Keratinocyte (primary cell): ENCODE results near the gene C1orf174. TPM values are rescaled to one million over a fixed set of nuclear protein-coding genes. Genes with fewer than 3 reads are reported as not detected.
A peak's percentile ranks its signal among the peaks of the same experiment; 100 is the strongest.

Experiments
- DNase-seq: peaks from one replicate; pipeline ENCODE4 v3.0.0-alpha.2; 2011; ENCODE audit warnings: low read depth, missing footprints, low spot score
- FAIRE-seq: peaks from 2 replicates; lab custom pipeline; 2011; peaks lifted over from hg19 to GRCh38; lab: Jason Lieb, UNC
- H2AFZ ChIP-seq: 2 replicates; pipeline ENCODE4 v1.6.0; 2012; ENCODE audit warnings: low read length, control low read depth, inconsistent platforms; ENCODE audit not compliant: control insufficient read depth
- H3K27ac ChIP-seq: 2 replicates; pipeline ENCODE4 v1.5.1; 2011; ENCODE audit warnings: low read length; ENCODE audit not compliant: control insufficient read depth, insufficient read depth
- H3K27me3 ChIP-seq: 3 replicates; pipeline ENCODE4 v1.6.0; 2011; ENCODE audit warnings: low read length; ENCODE audit not compliant: control insufficient read depth, insufficient read depth; ENCODE audit errors: extremely low read depth
- H3K36me3 ChIP-seq, 2 experiments: 2 replicates in 1 of 2; 3 replicates in 1 of 2; pipeline ENCODE4 v1.5.1; 2011; ENCODE audit warnings: low read length in 2 of 2, mild to moderate bottlenecking in 1 of 2; ENCODE audit not compliant: control insufficient read depth in 2 of 2, insufficient read depth in 2 of 2; ENCODE audit errors: extremely low read depth in 1 of 2
- H3K4me1 ChIP-seq: 3 replicates; pipeline ENCODE4 v1.5.1; 2011; ENCODE audit warnings: low read length; ENCODE audit not compliant: control insufficient read depth, insufficient read depth; ENCODE audit errors: extremely low read depth
- H3K4me2 ChIP-seq: 3 replicates; pipeline ENCODE4 v1.6.0; 2011; ENCODE audit warnings: low read depth, low read length; ENCODE audit not compliant: control insufficient read depth, insufficient read depth; ENCODE audit errors: extremely low read depth
- H3K4me3 ChIP-seq, 3 experiments: fragments of 200-600 bp in 1 of 3; sonication (generic) in 1 of 3; 2 replicates in 2 of 3; 3 replicates in 1 of 3; pipeline ENCODE4 v1.5.1; 2011 to 2016; ENCODE audit warnings: low read length in 3 of 3, mild to moderate bottlenecking in 3 of 3, control low read depth in 2 of 3, inconsistent platforms in 1 of 3, low read depth in 1 of 3, mixed read lengths in 1 of 3, mixed run types in 1 of 3, moderate library complexity in 1 of 3; ENCODE audit not compliant: control insufficient read depth in 2 of 3, insufficient read depth in 2 of 3; ENCODE audit errors: extremely low read depth in 1 of 3
- H3K79me2 ChIP-seq: 2 replicates; pipeline ENCODE4 v1.6.0; 2012; ENCODE audit warnings: low read length; ENCODE audit not compliant: control insufficient read depth, insufficient read depth
- H3K9ac ChIP-seq: 3 replicates; pipeline ENCODE4 v1.6.0; 2011; ENCODE audit warnings: low read length; ENCODE audit not compliant: control insufficient read depth, insufficient read depth; ENCODE audit errors: extremely low read depth
- H3K9me1 ChIP-seq: 3 replicates; pipeline ENCODE4 v1.6.0; 2011; ENCODE audit warnings: low read length; ENCODE audit not compliant: control insufficient read depth, insufficient read depth; ENCODE audit errors: extremely low read depth
- H3K9me3 ChIP-seq: 2 replicates; pipeline ENCODE4 v1.5.1; 2012; ENCODE audit warnings: low read depth, low read length; ENCODE audit not compliant: control insufficient read depth
- H4K20me1 ChIP-seq: 3 replicates; pipeline ENCODE4 v1.6.0; 2011; ENCODE audit warnings: low read length; ENCODE audit not compliant: control insufficient read depth, insufficient read depth; ENCODE audit errors: extremely low read depth
- EZH2 ChIP-seq: IDR thresholded peaks from one replicate; pipeline ENCODE4 v1.6.1; 2012; ENCODE audit warnings: inconsistent platforms, mild to moderate bottlenecking, low read length, moderate library complexity
- dilution Hi-C: fragments of 300-500 bp; cut with MboI; formaldehyde crosslinking; loops from one replicate; pipeline ENCODE4 v1.7.0; 2020; ENCODE audit warnings: low sequenced_read_pairs; ENCODE audit not compliant: extremely low pct_ligation_motif_present
- polyA plus RNA-seq, 5 experiments: library from polyadenylated mRNA; depleted of rRNA in 3 of 5; stranded (reverse) in 3 of 5; stranded (forward) in 1 of 5; unstranded in 1 of 5; fragments of >200 nt; gene quantifications; 1 replicate in 1 of 5; 2 replicates in 3 of 5; 3 replicates in 1 of 5; pipeline versions ENCODE4 v1.2.1 to v1.2.3, GENCODE V29; 2011 to 2012; ENCODE audit warnings: missing spikeins in 2 of 5, low read depth in 1 of 5, low replicate concordance in 1 of 5
- TF ChIP-seq, protein P1 (sequence below), 3 experiments: IDR thresholded peaks in 1 of 3; conservative IDR thresholded peaks in 1 of 3; optimal IDR thresholded peaks in 1 of 3; 2 replicates in 2 of 3; 3 replicates in 1 of 3; pipeline versions ENCODE3 to v1.5.1; 2011; ENCODE audit warnings: low read length in 3 of 3, mild to moderate bottlenecking in 3 of 3, moderate library complexity in 2 of 3, control low read depth in 1 of 3, inconsistent platforms in 1 of 3; ENCODE audit not compliant: insufficient read depth in 2 of 3; ENCODE audit errors: extremely low read depth in 1 of 3

The C1orf174 gene
- polyA plus RNA-seq, 1 donor (not counting 4 experiments of a cell fraction or from before 2014, with no cell fraction given), result 26.8 TPM

DNA sequence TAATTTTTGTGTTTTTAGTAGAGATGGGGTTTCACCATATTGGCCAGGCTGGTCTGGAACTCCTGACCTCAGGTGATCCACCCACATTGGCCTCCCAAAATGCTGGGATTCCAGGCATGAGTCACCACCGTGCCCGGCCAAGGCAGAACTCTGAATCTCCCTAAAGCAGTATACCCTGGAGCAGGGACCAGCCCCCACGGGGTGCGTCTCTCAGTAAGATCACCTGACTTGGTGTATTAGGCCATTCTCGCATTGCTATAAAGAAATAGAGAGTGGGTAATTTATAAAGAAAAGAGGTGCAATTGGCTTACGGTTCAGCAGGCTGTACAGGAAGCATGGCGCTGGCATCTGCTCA is 28.6 kb downstream of the C1orf174 start:
- no peak overlapping the region for H3K27ac ChIP-seq
- DNase-seq (no peak), FAIRE-seq (no peak)
- TF ChIP-seq, protein P1, sequence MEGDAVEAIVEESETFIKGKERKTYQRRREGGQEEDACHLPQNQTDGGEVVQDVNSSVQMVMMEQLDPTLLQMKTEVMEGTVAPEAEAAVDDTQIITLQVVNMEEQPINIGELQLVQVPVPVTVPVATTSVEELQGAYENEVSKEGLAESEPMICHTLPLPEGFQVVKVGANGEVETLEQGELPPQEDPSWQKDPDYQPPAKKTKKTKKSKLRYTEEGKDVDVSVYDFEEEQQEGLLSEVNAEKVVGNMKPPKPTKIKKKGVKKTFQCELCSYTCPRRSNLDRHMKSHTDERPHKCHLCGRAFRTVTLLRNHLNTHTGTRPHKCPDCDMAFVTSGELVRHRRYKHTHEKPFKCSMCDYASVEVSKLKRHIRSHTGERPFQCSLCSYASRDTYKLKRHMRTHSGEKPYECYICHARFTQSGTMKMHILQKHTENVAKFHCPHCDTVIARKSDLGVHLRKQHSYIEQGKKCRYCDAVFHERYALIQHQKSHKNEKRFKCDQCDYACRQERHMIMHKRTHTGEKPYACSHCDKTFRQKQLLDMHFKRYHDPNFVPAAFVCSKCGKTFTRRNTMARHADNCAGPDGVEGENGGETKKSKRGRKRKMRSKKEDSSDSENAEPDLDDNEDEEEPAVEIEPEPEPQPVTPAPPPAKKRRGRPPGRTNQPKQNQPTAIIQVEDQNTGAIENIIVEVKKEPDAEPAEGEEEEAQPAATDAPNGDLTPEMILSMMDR (optimal IDR thresholded peaks at IDR 0.05 in 1 of 3, IDR thresholded peaks at IDR 0.05 in 1 of 3, conservative IDR thresholded peaks at IDR 0.05 in 1 of 3; ENCODE audit: extremely low read depth in 1 of 3, insufficient read depth in 2 of 3, low read length in 3 of 3), result no peak
- no peak for TF ChIP-seq EZH2
- no peaks in the 10 kb centered on the region for H3K4me1 ChIP-seq
- no peak overlapping the region for H3K4me3 ChIP-seq
- H4K20me1 ChIP-seq, result no peaks in the 10 kb centered on the region
- dilution Hi-C loops, result no loop called here
- H3K9me1 ChIP-seq, result no peaks in the 10 kb centered on the region
- H3K9ac ChIP-seq, result no peak overlapping the region
- no peak overlapping the region for H2AFZ ChIP-seq
- H3K4me2 ChIP-seq, result no peak overlapping the region
- no peaks in the 10 kb centered on the region for H3K79me2 ChIP-seq
- peaks cover 1% of the 10 kb centered on the region for H3K9me3 ChIP-seq
- H3K27me3 ChIP-seq, result no peaks in the 10 kb centered on the region
- H3K36me3 ChIP-seq, result peaks cover 14 to 22% of the 10 kb centered on the region in 2 experiments

DNA sequence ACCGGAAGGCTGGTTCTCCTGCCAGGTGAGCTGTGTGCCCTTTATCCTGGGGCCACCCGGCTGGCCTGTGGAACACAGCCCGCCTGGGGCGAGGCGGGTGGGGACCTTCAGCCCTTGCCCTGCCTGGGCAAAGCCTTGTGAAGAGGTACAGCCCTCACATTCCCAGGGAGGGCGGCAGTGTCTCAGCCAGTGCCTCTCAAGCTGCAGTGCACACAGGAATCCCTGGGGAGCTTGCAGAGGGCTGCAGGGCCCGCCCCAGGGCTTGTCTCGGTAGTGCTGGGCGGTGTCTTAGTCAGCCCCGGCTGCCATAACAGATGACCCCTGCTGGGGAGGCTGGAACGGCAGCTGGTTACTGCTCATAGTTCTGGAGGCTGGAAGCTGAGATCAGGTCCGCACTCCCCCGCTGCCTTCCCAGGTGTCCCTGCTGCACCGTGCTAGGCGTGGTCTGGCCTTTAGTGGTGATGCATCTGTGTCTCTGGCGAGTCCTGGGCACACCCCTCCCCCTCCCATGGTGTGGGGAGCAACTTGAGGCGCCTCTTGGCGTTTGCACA is 30.2 kb downstream of the C1orf174 start:
- H3K27me3 ChIP-seq, result no peaks in the 10 kb centered on the region
- TF ChIP-seq EZH2, result no peak
- TF ChIP-seq, protein P1 (optimal IDR thresholded peaks at IDR 0.05 in 1 of 3, IDR thresholded peaks at IDR 0.05 in 1 of 3, conservative IDR thresholded peaks at IDR 0.05 in 1 of 3; ENCODE audit: extremely low read depth in 1 of 3, insufficient read depth in 2 of 3, low read length in 3 of 3), result peak in 1 of 3 experiments; percentile 42
- no peaks in the 10 kb centered on the region for H3K79me2 ChIP-seq
- no peaks in the 10 kb centered on the region for H3K9me1 ChIP-seq
- no peak overlapping the region for H3K9ac ChIP-seq
- H3K4me1 ChIP-seq, result no peaks in the 10 kb centered on the region
- no peak overlapping the region for H2AFZ ChIP-seq
- no peak overlapping the region for H3K27ac ChIP-seq
- dilution Hi-C loops, result no loop called here
- FAIRE-seq (no peak), DNase-seq (peak; percentile 61)
- no peak overlapping the region for H3K4me2 ChIP-seq
- no peak overlapping the region for H3K4me3 ChIP-seq
- peaks cover 14 to 18% of the 10 kb centered on the region in 2 experiments for H3K36me3 ChIP-seq
- peaks cover 1% of the 10 kb centered on the region for H3K9me3 ChIP-seq
- no peaks in the 10 kb centered on the region for H4K20me1 ChIP-seq
